Suprapubic skin (tissue), 4 donors: ENCODE data around the gene KRTAP10-5. TPM values are rescaled to one million over a fixed set of nuclear protein-coding genes. Genes with fewer than 3 reads are reported as not detected.

Experiments used
- DNase-seq, 2 donors: peaks; one replicate each; pipeline ENCODE4 v3.0.0-alpha.2; 2019; ENCODE audit warnings: low spot score in 2 of 2
- H3K27ac ChIP-seq: fragments of 200-600 bp; sonication (generic); one replicate; pipeline ENCODE4 v1.5.1; 2019
- H3K27me3 ChIP-seq: fragments of 200-600 bp; sonication (generic); one replicate; pipeline ENCODE4 v1.5.1; 2019
- H3K36me3 ChIP-seq: fragments of 200-600 bp; sonication (generic); one replicate; pipeline ENCODE4 v1.5.1; 2019
- H3K4me1 ChIP-seq: fragments of 200-600 bp; sonication (generic); one replicate; pipeline ENCODE4 v1.5.1; 2019
- H3K4me3 ChIP-seq: fragments of 200-600 bp; sonication (generic); one replicate; pipeline ENCODE4 v1.5.1; 2019; ENCODE audit warnings: mild to moderate bottlenecking
- H3K9me3 ChIP-seq: fragments of 200-600 bp; sonication (generic); one replicate; pipeline ENCODE4 v1.5.1; 2019
- EP300 ChIP-seq: sonication (generic); formaldehyde crosslinking; IDR thresholded peaks from one replicate; pipeline ENCODE4 v1.6.1; 2017; ENCODE audit warnings: antibody characterized with exemption
- POLR2A ChIP-seq, 2 donors: fragments of 450-650 bp; IDR thresholded peaks; one replicate each; pipeline ENCODE4 v1.6.1; 2017; ENCODE audit warnings: antibody characterized with exemption in 2 of 2, mild to moderate bottlenecking in 2 of 2, moderate library complexity in 2 of 2
- POLR2AphosphoS5 ChIP-seq, 3 donors: sonication (generic); formaldehyde crosslinking; IDR thresholded peaks; one replicate each; pipeline ENCODE4 v1.6.1; 2017; ENCODE audit warnings: antibody characterized with exemption in 3 of 3
- WGBS: methylation state at CpG from one replicate; pipeline ENCODE4 v1.1.5; 2018; 5-methylcytosine and 5-hydroxymethylcytosine counted together
- total RNA-seq, 4 donors: library from RNA; depleted of rRNA; stranded (reverse); fragments of >200 nt; gene quantifications; one replicate each; pipeline ENCODE4 v1.1.0, GENCODE V29; 2016
- TF ChIP-seq, protein P1 (sequence below), 2 donors: fragments of 200-600 bp in 1 of 2; fragments of 450-650 bp in 1 of 2; sonication (generic) in 1 of 2; IDR thresholded peaks; one replicate each; pipeline ENCODE4 v1.5.1; 2016 to 2019; ENCODE audit warnings: antibody characterized with exemption in 2 of 2, mild to moderate bottlenecking in 1 of 2, moderate library complexity in 1 of 2

KRTAP10-5 gene
- total RNA-seq, 4 donors from 2014 or later, result 0.76 to 11.1 (median 1.7) TPM; not detected in 1

DNA sequence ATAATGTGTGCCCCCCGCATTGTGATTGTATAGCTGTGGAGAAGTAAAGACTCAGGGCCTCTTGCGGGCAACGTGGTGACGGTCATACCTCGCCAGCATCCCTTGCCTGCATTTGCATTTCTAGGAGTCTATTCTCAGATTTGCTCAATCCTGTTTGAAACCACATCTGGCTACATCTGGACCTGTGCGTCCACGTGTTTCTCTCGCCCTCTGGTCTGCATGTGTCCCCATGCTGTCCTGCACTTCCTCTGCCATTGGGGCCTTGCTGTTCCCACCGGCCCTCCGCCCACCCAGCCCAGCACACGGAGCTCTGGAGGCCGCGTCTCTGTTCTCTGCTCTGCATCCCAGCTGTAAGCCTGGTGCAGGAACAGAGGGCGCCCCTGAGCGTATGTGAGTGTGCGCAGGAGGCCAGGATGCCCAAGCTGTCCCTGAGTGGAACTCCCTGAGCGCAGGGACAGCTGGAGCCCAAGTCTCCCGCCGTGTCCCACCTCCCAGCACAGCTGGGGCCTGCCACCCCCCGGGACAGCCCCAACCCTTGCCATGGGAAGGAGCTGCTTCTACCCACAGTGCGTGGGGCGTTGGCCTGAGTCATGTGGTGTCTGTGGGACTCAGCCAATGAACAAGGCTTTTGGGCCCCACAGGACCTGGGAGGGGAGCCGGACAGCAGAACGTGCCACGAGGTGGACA is 30.7 kb downstream of the KRTAP10-5 start:
- Histone ChIP-seq H3K27ac (no peak overlapping the region), H3K27me3 (peaks cover 39% of the 10 kb centered on the region), H3K9me3 (no peaks in the 10 kb centered on the region), H3K36me3 (no peaks in the 10 kb centered on the region), H3K4me3 (no peak overlapping the region), H3K4me1 (peaks cover 14% of the 10 kb centered on the region)
- no peak for DNase-seq
- 43% methylated on average over 12 of the region's 25 CpGs for WGBS
- TF ChIP-seq, protein P1, sequence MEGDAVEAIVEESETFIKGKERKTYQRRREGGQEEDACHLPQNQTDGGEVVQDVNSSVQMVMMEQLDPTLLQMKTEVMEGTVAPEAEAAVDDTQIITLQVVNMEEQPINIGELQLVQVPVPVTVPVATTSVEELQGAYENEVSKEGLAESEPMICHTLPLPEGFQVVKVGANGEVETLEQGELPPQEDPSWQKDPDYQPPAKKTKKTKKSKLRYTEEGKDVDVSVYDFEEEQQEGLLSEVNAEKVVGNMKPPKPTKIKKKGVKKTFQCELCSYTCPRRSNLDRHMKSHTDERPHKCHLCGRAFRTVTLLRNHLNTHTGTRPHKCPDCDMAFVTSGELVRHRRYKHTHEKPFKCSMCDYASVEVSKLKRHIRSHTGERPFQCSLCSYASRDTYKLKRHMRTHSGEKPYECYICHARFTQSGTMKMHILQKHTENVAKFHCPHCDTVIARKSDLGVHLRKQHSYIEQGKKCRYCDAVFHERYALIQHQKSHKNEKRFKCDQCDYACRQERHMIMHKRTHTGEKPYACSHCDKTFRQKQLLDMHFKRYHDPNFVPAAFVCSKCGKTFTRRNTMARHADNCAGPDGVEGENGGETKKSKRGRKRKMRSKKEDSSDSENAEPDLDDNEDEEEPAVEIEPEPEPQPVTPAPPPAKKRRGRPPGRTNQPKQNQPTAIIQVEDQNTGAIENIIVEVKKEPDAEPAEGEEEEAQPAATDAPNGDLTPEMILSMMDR (IDR thresholded peaks at IDR 0.05), result no peak
- TF ChIP-seq POLR2A (IDR thresholded peaks at IDR 0.05), result no peak
- TF ChIP-seq POLR2AphosphoS5 (IDR thresholded peaks at IDR 0.05), result no peak
- no peak for TF ChIP-seq EP300

DNA sequence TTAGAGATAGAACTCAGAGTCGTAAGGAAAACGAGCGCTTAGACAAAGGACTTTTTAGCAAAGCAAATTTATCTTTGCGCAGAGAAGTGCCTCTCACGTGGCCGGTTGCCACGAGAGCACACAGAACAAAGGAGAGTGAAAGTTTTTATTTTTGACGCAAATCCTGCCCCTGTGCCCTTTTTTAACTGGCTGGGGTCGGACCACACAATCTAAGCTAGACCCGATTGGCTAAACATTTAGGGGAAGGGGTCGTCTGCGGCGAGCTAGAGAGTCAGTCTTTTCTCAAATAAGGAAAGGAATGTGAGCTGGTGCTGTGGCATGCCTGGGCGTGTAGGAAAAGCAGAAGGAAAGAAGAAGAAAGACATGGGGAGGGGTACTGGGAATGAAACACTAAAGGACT is 31.5 kb downstream of the KRTAP10-5 start:
- 23% methylated on average over 14 of the region's 14 CpGs for WGBS
- no peak overlapping the region for H3K27ac ChIP-seq
- no peaks in the 10 kb centered on the region for H3K36me3 ChIP-seq
- no peak overlapping the region for H3K4me3 ChIP-seq
- peaks cover 37% of the 10 kb centered on the region for H3K27me3 ChIP-seq
- H3K4me1 ChIP-seq, result peaks cover 14% of the 10 kb centered on the region
- H3K9me3 ChIP-seq, result no peaks in the 10 kb centered on the region
- TF ChIP-seq, protein P1 (IDR thresholded peaks at IDR 0.05), result no peak
- no peak for TF ChIP-seq POLR2A (IDR thresholded peaks at IDR 0.05)
- TF ChIP-seq POLR2AphosphoS5 (IDR thresholded peaks at IDR 0.05), result no peak
- no peak for TF ChIP-seq EP300
- DNase-seq, result no peak

DNA sequence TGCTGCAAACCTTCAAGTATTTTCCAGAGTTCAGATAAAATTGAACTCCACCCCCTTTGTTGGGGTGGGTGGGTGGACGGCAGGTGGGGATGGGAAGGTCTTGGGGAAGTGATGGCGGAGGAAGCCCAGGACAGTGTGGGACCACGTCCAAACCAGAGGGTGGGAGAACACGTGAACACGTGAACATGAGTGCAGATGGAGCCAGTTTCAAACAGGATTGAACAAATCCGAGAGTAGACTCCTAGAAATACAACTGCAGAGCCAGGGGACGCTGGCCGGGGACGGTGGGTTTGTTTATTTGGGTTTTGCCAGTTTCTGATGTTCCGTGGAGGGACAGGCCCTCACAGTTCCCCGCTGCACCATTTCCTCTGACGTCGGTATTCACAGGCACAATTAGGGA is 32.0 kb downstream of the KRTAP10-5 start:
- 44% methylated on average over 13 of the region's 13 CpGs for WGBS
- H3K27me3 ChIP-seq, result peaks cover 37% of the 10 kb centered on the region
- no peak overlapping the region for H3K4me3 ChIP-seq
- DNase-seq, result no peak
- H3K36me3 ChIP-seq, result no peaks in the 10 kb centered on the region
- TF ChIP-seq POLR2AphosphoS5 (IDR thresholded peaks at IDR 0.05) (no peak), EP300 (no peak)
- H3K27ac ChIP-seq, result no peak overlapping the region
- H3K4me1 ChIP-seq, result peaks cover 14% of the 10 kb centered on the region
- H3K9me3 ChIP-seq, result no peaks in the 10 kb centered on the region

DNA sequence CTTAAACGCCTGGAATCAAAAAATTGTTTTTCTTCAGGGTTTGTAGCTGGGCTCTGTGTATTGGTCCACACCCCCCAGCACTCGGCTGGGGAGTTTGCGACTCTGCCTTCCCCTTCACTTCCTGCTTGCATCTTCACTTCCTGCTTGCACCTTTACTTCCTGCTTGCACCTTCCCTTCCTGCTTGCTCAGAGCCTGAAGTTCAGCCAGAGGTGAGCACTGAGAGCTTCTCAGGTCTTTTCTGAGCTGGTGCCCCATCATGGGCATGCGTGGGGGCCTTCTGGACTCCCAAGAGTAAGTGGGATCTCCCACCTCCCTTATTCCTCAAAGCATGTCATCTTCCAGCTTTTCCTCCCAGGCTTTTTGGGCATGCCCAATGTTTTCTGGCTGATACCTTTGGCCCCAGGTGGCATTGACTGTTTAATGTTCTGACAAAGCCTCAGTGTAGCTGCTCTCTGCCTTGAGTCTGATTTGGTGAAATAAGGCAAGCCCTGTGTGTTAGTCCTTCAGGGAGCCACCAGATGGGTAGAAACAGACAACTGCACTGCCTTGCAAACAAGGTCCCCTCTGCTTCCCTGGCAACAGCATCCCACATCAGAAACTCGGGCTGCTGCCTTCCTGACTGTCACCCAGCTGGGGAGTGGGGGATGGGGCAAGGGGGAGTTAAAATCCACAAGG is 32.6 kb downstream of the KRTAP10-5 start:
- no peaks in the 10 kb centered on the region for H3K9me3 ChIP-seq
- TF ChIP-seq, protein P1 (IDR thresholded peaks at IDR 0.05), result no peak
- TF ChIP-seq EP300 (no peak), POLR2A (IDR thresholded peaks at IDR 0.05) (no peak), POLR2AphosphoS5 (IDR thresholded peaks at IDR 0.05) (no peak)
- H3K27ac ChIP-seq, result no peak overlapping the region
- DNase-seq, result no peak
- WGBS, result 59% methylated on average over 5 of the region's 5 CpGs
- H3K4me3 ChIP-seq, result no peak overlapping the region
- no peaks in the 10 kb centered on the region for H3K36me3 ChIP-seq
- peaks cover 35% of the 10 kb centered on the region for H3K27me3 ChIP-seq
- peaks cover 14% of the 10 kb centered on the region for H3K4me1 ChIP-seq

DNA sequence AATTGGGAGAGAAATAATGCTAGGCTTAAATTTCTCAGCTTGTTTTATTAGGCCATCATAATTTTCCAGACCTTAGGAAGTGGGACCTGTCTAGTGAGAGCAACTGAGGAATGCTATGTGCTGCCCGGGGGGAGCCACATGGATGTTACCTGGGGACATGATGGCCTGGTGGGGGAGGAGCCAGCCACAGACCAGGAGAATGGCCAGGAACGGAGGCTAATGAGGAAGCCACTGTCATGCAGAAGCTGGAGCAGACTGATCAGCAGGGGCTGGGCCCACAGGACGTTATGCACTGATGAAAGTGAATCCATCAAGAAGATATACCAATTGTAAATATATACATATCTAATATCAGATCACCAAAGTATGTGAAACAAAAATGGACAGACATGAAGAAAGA is 35.8 kb downstream of the KRTAP10-5 start:
- TF ChIP-seq POLR2AphosphoS5 (IDR thresholded peaks at IDR 0.05) (no peak), POLR2A (IDR thresholded peaks at IDR 0.05) (no peak), EP300 (no peak)
- TF ChIP-seq, protein P1 (IDR thresholded peaks at IDR 0.05), result no peak
- Histone ChIP-seq H3K4me3 (no peak overlapping the region), H3K27me3 (peaks cover 10% of the 10 kb centered on the region), H3K27ac (no peak overlapping the region), H3K9me3 (peaks cover 5% of the 10 kb centered on the region), H3K36me3 (no peaks in the 10 kb centered on the region), H3K4me1 (no peaks in the 10 kb centered on the region)
- 78% methylated on average over 3 of the region's 3 CpGs for WGBS
- DNase-seq, result no peak
